CD4-positive, alpha-beta T cell treated with Interleukin-1 beta for 1 hour (primary cell): ENCODE data around the gene S100A8.
"Not testable (repeated sequence)": the region's sequence is repeated elsewhere in the genome, so short reads cannot be mapped to it uniquely, and the experiment has no call there.

Experiments used
- DNase-seq, 2 donors: peaks; one replicate each; pipeline ENCODE4 v3.0.0-alpha.2; 2020 to 2022

S100A8 gene

GRCh38 chr1:153415850-153416570, 25.1 kb upstream of the S100A8 start, which contains the start of gene S100A7A:
S100A7A (plus strand) TSS chr1:153416520; CDS start chr1:153418083, 1,563 bp downstream.
- DNase-seq: no peak

- DNase-seq: not testable (repeated sequence)
Observed at GRCh38 chr1:153413961-153414360, 23.1 kb upstream of the S100A8 start.

- DNase-seq: peak in 1 of 2 donors; percentile 9
Observed at GRCh38 chr1:153407274-153407673, 16.4 kb upstream of the S100A8 start.

GRCh38 chr1:153405825-153406599, 15.1 kb upstream of the S100A8 start:
- DNase-seq: not testable (repeated sequence)

GRCh38 chr1:153404768-153405167, 13.9 kb upstream of the S100A8 start:
- peak; percentile 54 to 61 for DNase-seq

- no peak for DNase-seq
Observed at GRCh38 chr1:153404086-153404635, 13.3 kb upstream of the S100A8 start.

GRCh38 chr1:153403421-153404085, 12.7 kb upstream of the S100A8 start:
- DNase-seq: no peak

- DNase-seq: no peak
Observed at GRCh38 chr1:153402226-153402625, 11.4 kb upstream of the S100A8 start.

GRCh38 chr1:153401461-153401860, 10.6 kb upstream of the S100A8 start:
- DNase-seq: no peak

GRCh38 chr1:153400244-153400643, 9.4 kb upstream of the S100A8 start:
- no peak for DNase-seq

- no peak for DNase-seq
Observed at GRCh38 chr1:153399401-153400055, 8.7 kb upstream of the S100A8 start.

GRCh38 chr1:153397924-153398651, 7.2 kb upstream of the S100A8 start:
- no peak for DNase-seq

GRCh38 chr1:153397051-153397923, 6.4 kb upstream of the S100A8 start:
- no peak for DNase-seq

- DNase-seq: no peak
Observed at GRCh38 chr1:153396461-153396860, 5.6 kb upstream of the S100A8 start.

GRCh38 chr1:153395776-153396175, 4.9 kb upstream of the S100A8 start:
- DNase-seq: no peak

- DNase-seq: no peak
Observed at GRCh38 chr1:153395136-153395685, 4.3 kb upstream of the S100A8 start.

GRCh38 chr1:153394391-153394790, 3.5 kb upstream of the S100A8 start:
- no peak for DNase-seq

GRCh38 chr1:153393926-153394325, 3.1 kb upstream of the S100A8 start:
- DNase-seq: no peak

GRCh38 chr1:153392822-153393221, 1.9 kb upstream of the S100A8 start:
- no peak for DNase-seq

- DNase-seq: no peak
Observed at GRCh38 chr1:153392258-153392657, 1.4 kb upstream of the S100A8 start.
